GM21723 (cell line): ENCODE data around the gene ACADS.

ENCODE experiments used
- ATAC-seq: cut with Tn5 transposase; IDR thresholded peaks from one replicate; pipeline ENCODE4 v1.9.1; 2021; ENCODE audit warnings: mild to moderate bottlenecking, moderate library complexity; ENCODE audit not compliant: unreplicated experiment

ACADS gene

GRCh38 chr12:120699553-120699952 is 26.1 kb upstream of the ACADS start:
- no peak for ATAC-seq

DNA sequence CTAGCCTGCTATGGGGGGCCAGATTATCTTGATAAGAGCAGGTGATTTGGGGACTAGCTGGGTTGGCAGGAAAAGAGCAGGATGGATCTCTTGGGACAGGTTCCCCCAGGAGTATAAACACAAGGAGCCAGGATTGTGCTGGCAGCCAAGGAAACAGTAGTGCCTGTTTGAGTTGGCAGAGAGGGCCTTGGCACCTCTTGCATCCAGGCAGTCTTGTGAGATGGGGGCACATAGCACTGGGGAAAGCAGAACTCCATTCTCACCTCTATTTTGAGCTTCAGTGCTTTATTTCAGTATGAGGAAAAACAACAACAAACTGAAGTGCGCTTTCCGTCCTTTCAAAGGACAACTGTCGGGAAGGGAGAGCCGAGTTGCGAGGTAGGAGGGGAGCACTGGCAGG is 24.7 kb upstream of the ACADS start:
- ATAC-seq: no peak

DNA sequence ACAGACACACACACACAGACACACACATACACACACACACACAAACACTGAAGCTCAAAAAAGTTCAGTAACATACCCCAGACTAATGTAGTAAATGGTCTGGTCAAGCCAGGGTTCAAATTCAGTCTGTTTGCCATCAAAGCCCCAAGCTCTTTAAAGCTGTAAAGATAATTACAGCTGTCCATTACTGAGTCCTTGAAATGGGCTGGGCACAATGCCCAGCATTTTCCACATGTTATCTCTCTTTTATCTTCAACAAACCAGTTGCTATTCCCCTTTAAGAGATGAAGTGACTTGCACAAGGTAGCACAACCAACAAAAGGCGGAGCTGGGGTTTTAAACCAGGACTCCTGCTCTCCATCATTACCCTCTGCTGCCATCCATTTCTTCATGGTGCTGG is 23.0 kb upstream of the ACADS start:
- ATAC-seq: no peak

DNA sequence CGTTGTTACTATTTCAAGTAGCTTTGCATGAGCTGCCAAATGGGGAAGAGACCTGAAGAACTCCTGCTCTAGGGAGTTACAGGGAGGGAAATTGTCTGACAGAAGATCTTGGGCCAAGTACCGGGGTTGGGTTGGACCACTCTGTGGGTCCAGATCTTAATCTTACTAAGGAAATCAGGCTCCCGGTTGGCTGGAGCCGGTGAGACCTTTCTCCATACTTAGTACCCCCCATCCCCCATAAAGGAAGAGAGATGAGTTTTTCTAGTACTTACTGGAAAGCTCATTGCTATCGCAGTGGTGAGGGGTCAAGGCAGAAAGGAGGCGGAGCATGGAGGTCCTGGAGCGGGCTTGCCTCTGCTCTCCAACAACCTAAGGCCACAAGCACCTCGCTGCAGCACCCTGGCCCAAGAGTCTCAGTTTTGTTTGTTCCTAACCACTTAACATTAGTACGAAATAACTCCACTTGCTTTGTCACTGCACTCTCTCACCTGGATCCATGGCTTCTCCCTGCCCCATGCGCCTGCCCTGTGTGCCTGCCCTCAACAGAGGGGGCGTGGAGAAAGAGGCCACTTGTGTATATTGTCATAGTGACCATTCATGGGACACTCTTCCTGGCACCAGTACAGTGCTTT is 22.2 kb upstream of the ACADS start:
- no peak for ATAC-seq

DNA sequence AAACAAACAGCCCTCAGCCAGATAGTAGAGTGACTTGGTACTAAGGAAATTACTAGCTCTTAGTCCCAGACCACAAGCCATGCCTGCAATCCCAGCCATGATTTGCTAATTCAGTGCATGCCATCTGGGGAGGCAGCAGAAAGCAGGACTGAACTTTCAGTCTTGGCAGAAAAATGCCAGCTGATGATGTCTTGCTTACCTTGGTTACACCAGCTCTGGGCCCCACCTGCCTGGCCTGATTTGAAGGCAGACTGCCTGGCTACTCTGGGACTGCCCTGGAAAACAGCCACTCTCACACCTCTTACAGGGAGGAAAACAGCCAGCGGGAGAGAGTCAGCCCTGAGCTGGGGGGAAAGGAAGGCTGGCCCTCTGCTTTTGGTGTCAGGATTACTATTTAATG is 20.0 kb upstream of the ACADS start:
- no peak for ATAC-seq

GRCh38 chr12:120706029-120706428 is 19.6 kb upstream of the ACADS start:
- no peak for ATAC-seq

DNA sequence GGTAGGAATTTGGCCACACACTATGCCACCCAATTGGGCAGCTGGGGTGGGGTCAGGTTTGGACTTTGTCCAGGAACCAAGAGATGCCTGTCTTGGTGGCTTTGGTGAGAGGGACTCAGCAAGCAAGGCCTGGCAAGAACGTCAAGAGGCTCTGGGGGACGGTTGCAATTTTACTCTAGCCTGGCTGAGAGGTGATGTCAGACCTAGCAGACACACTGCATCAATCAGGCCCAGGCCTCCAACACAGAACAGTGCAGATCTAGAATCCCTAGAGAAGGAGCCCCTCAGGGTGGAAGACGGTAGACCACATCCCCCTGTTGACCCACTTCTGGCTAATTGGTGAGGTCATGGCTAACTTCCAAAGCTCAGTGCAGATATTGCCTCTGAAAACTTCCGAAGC is 17.0 kb upstream of the ACADS start:
- no peak for ATAC-seq

DNA sequence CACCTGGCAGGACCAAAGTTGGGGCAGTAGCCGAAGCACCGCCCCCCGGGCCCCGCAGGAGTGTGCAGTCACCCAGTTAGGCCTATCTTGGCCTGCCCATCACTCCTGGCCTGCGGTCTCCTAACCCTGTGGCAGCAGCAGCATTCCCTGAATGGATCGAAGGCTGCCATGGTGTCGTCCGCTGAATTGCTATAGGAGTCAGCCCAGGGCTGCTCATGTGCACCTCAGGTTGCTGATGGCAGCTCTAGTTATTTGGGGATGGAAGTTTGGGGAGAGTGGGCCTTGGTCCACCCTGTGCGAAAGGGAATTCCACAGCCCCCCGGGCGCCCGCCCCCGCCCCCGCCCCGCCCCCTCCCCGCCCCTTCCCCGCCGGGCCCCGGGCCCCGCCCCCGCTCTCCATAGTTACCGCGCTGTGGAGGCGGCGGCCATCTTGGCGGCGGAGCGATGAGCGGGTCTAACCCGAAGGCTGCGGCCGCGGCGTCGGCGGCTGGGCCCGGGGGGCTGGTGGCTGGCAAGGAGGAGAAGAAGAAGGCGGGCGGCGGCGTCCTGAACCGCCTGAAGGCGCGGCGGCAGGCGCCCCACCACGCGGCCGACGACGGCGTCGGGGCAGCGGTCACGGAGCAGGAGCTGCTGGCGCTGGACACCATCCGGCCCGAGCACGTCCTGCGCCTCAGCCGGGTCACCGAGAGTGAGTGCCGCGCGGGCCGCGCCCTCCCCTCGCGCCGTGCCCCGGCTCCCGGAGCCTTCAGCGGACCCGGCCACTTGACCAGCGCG is 15.4 kb upstream of the ACADS start, which contains the start of gene UNC119B:
Gene UNC119B (plus strand): TSS at position 428 of the 774 bp plus-strand sequence. CDS start 17 bp downstream, at position 445.
- ATAC-seq: peak; percentile 79

DNA sequence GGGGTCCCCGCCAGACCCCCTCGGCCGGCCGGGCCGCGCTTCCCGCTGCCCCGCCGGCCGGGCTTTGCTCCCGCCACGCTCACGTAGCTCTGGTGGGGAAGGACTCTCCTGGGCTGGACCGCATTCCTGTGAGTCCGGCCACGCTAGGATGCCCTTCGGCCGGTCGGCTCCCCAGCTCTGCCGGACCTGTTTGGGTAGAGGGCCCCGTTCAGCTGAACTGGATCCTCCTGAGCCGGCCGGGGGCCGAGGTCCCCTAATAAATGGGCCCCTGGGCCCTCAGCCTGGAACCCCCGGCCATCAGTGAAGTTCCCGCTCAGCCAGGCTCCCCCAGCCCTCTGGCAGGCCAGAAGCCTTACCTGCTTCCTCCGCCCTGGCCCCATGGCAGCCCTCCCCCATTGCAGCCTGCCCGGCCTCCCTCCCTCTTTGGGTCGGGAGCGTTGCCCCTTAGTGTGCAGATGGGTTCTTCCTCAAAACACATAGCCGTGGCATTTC is 14.8 kb upstream of the ACADS start:
- ATAC-seq: peak; percentile 27

DNA sequence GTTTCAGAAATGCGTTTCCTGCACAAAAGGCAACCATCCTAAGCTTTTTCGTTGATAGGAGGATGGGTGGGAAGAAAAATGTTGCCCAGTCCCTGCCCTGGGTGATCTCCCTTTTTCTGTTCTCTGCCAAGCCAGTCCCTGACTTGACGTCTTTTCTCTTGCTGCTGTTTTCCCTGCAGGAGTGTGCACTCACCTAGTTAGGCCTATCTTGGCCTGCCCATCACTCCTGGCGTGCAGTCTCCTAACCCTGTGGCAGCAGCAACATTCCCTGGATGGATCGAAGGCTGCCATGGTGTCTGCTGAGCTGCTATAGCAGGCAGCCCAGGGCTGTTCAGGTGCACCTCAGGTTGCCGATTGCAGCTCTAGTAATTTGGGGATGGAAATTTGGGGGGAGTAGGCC is 14.2 kb upstream of the ACADS start:
- no peak for ATAC-seq

DNA sequence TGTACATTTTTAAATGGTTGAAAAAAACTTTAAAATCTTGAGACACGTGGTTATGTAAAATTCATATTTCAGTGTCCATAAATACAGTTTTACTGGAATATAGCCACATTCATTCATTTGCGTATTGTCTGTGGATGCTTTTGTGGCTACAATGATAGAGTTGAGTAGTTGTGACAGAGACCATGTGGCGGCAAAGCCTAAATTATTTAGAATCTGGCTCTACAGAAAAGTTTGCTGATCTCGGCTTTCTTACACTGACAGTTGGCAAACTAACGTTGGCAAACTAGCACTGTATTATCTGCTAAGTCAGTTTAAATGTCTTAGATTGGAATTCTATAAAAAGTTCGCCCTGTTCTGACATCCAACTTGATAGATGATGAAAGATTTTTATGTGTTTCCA is 13.0 kb upstream of the ACADS start:
- no peak for ATAC-seq

GRCh38 chr12:120713861-120714482 is 11.7 kb upstream of the ACADS start:
- ATAC-seq: no peak

DNA sequence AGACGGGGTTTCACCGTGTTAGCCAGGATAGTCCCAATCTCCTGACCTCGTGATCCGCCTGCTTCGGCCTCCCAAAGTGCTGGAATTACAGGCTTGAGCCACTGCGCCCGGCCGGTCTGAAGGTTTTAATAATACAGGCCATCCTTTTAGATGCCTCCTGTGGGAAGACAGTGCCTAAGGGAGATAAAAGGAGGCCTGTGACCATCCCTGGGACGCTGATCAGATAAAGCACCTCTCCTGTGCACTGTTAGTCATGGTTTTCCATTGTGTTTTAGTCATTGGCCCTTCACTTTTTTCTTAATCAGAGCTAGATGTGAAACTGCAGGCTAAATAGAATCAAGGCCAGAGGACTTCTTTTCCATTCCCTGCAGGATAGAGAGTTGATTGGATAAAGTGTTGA is 7.6 kb upstream of the ACADS start:
- ATAC-seq: no peak

DNA sequence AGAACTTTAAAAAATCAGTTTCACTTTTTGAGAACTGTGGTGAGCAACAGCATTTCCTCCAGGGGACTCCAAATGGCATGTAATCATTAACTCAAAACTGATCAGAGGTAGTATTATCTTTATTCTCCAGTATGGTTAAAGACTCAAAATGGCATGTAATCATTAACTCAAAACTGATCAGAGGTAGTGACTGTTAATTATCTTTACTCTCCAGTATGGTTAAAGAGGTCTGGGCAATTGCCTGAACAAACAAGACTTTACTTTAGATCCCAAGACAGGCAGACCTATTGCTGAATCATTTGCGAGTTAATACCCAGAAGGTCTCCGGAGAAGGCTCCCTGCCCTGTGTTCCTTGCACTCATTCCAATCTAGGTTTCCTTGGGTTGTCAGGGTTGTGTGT is 6.6 kb upstream of the ACADS start:
- no peak for ATAC-seq

DNA sequence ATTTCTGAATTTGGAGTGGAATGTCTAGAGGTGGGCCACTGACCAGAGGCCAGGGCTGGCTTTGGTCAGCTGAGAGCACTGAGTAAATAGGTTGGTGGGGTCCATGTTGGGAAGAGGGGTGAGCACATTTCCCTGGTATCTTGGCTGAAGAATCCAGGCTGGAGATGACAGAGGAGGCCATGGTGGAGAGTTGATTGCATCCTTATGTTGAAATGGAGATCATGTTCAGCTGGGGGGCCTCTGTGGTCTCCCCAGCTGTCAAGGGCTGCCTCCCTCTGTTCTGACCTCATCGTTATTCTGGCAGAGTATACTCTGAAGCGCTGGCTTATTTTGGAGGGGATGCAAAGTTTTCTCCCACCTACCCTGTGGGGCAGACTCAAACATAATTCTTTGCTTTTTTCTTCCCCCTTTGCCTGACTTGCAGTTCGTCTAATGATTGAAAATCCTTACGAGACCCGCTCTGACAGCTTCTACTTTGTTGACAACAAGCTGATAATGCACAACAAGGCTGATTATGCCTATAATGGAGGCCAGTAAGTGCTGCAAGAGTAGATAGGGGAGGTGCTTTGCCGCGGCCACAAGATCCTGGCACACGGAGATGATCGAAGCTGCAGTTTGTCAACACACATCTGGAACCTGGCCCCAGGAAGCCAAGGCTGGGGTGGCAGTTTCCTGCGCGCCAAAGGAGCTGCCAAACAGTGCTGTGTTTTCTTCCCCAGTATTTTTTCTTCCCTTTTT is 6.0 kb upstream of the ACADS start:
- no peak for ATAC-seq

DNA sequence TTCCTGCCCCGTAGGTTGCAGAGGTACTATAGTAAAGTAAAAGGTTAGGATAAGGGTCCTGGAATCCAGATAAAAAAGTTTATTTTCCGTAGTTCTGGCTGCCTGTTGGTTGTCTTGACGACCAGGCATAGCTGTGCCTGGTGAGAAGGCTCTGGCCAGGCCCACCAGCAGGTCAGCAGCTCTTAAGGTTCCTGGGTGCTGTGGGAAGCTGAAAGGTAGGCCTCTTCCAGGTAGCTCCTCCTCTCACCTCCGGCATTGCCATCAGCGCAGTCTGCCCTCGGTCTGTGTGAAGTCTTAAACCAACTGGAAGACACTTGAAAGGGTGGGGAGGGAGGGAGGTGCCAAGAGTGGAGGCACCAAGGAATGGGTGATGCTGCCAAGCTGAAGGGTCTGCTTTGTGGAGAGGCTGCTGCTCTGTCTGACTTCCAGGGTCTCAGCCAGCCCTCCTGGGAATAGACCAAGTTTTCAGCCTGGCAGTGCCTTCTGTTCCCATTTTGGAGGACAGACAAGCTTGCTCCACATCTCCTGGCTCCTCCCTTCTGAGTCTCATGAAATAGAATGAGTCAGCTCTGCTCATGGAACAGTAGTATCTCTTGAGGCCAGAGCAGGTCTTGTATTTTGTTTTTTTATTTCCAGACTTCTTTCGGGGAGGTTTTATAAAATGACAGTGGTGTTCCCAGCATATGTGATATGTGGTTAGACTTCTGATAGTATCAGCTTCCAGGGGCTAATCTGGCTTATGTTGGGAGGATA is 5.2 kb upstream of the ACADS start:
- no peak for ATAC-seq

GRCh38 chr12:120720987-120721801 is 4.4 kb upstream of the ACADS start:
- ATAC-seq: no peak

GRCh38 chr12:120721866-120722265 is 3.8 kb upstream of the ACADS start:
- ATAC-seq: no peak

GRCh38 chr12:120722784-120723183 is 2.8 kb upstream of the ACADS start:
- ATAC-seq: no peak

DNA sequence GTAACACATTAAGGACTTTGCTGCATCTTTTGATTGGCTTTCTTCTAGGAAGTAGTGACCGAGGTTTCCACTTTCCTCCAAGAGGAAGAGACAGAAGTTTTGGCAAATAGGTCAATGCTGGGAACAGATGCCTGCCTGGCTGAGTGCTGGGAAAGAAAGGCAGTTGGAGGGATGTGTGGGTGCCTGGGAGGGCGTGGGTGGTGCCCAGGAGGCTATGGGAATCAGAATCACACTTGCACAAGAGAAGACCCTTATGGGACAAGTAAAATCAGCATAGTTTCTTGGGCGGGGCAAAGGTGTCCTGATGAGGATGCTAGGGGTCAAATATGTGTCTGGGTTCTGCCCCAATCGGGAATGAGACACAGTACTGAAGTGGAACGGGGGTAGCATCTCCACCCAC is 906 bp upstream of the ACADS start:
- ATAC-seq: no peak
